ENCODE results near the gene GAREM1.
A peak's percentile ranks its signal among the peaks of the same experiment; 100 is the strongest.

The GAREM1 gene

DNA sequence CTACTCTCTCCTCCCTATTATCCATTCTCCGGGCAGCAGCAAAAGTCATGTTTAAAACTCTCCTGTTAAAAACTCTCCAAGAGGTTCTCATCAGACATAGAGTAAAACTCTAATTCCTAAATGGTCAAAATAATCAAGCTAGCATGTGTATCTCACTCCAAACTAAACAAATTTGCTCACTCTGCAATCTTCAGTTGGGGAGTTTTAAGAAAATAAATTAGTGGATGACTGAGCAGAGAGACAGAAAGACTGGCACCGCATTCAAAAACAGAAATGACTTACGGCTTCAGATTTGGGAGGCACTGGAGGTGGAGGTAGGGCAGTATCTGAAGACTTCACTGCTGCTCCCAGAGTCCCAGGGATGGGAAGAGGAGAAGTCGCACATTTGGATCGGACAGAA lies 183.9 kb downstream of the GAREM1 start:
- no peak for DNase-seq

DNA sequence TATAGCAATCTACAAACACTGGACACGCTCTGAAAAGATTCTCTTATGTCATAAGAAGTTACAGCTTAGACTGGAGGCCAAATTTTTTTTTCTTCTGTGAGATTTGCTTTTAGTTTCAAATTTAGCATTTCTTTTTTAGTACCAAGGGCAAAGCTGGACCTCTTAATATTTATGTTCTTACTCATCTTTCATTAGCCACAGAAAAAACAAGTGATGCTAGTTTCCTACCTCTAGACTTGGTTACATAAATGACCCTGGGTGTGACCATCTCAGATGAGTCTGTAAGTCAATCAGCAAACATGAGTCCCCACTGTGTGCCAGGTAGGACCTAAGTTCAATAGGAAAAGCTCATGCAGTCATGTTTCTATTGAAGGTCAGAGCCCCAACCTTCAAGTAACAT lies 186.4 kb downstream of the GAREM1 start:
- DNase-seq: no peak

DNA sequence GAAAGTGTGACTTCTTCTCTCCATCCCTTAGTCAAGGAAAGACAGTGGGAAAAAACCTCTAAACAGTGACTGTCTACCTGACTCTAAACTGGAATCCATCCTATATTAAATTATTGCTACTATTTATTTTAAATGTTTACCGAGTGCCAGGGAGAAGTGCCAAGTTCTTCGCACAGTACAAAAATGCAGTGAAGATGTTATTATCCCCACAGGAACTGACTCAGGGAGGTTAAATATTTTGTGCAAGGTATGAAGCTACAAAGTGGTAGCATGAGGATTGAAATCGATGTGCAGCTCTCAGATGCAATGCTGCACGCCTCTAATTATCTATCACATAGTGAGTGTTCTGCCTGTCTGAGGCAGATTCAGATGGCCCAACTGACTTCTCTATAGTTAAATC lies 189.8 kb downstream of the GAREM1 start:
- DNase-seq: no peak

DNA sequence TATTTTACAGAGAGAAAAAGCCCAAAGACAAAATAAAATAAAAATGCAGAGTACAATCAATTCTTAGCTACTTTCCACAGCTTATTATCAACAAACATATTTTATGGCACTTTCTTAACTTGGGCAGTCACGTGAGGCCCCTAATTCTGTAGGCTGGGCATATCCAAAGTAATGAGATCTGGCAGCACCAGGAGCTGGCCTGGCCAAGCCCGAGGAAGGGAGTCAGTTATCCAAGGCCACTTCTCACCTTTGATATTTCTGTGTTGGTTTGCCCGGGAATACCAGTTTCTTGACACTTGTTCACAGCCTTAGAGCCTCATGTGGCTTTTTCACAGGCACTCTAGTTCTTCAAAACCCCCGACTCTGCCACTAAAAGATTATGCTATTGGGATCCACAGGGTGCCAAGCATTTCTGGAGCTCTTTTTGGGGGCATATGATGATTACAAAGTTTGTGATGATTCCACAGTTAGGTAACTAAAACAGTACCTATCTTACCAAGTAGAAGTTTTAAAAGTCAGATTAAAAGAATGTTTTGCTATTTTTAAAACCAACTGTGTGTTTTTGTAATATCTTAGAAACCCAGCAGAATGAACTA lies 190.4 kb downstream of the GAREM1 start:
- DNase-seq: no peak

DNA sequence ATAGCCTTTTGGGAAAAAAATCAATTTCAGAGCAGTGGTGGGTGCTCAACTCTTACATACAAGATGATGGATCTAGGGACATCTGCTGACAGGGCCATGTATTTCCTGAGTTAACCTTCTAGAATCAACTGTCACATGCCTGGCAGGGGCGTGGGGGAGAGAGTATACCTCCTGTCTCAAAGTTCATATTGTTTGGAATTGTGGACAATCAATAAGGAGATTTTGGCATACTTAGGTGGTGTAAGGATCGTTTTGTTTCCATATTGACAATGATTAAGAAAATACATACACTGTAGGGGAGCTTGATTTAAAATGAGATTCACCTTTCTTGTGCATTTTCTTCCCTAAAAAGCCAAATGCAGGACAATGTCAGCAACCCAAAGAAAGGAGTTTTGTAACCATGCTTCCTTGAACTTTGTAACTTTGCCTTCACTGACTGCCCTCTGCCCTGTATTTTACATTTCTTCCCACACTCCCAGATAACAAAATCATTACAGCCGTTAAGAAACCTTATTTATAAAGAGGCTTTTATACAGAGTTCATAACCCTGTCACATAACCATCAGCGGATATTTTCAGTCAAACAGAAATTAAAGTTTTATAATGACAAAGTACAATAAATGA lies 192.4 kb downstream of the GAREM1 start:
- DNase-seq: no peak

DNA sequence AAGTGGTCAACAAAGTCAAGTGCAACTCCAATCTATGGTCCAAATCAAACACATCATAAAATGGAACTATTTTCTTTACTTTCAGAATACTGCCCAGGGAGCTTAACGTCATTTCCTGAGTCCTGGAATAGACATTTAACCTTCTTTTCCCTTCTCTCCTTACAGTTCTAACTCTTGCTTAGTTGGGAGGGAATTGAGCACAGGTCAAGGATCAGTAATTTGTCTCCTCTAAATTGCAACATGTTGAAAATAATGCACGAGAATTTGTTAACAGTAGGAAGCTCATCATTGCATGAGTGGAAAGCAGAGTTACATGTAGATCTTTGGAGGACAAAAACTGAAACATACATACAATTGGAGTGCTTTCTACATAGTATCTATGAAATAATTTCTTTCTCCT lies 193.1 kb downstream of the GAREM1 start:
- no peak for DNase-seq

DNA sequence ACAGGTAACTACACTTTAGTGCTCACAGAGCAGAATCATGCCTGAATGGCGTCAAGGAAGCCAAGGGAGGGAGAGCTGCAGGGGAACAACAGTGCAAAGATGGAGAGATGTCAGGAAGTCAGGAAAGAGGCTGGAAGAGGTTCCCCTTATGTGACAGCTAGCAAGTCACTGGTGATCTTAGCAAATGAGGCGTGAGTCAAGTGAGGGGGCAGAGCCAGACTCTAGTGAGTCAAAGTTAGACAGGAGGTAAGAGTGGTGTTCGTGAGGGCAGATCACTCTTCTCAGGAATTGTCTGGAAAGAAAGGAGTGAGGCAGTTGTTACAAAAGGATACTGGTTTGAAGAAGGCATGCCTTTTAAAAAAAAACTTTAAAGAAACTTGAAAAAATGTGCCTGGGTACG lies 193.8 kb downstream of the GAREM1 start:
- DNase-seq: no peak

DNA sequence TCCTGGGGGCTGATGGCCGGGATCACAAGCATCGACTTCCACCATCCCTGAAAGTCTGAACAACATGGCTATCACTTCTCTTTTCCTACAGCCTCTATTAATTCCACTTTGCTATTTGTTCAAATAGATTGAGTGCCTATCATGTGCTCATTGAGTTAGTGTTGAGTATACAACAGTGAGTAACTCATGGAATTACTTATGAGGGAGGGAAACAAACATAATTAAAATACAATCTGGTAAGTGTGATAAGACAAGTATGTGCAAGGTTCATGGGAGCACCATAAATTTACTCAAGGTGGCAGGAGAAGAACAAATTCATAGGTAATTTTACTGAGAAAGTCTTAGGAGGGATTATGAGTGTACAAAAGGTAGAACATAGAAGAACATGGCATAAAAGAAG lies 194.4 kb downstream of the GAREM1 start:
- no peak for DNase-seq

DNA sequence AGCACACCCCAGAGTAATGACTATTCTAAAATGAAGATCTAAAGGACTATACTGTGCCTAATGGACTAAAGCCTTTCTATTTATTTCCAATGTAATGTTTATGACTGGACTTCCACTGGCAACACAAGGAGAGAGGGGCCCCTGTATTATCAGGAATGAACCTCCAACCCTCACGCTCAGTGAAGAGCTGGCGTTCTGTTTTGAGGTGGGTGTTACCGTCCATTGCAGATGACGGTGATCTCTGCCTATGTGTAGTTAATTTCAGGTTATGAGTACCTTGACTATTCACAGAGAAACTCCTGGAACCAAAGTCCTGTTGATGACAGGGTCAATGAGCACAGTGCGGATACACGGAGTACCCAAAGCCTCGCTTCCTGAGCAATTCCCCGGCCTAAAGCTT lies 195.5 kb downstream of the GAREM1 start:
- no peak for DNase-seq

DNA sequence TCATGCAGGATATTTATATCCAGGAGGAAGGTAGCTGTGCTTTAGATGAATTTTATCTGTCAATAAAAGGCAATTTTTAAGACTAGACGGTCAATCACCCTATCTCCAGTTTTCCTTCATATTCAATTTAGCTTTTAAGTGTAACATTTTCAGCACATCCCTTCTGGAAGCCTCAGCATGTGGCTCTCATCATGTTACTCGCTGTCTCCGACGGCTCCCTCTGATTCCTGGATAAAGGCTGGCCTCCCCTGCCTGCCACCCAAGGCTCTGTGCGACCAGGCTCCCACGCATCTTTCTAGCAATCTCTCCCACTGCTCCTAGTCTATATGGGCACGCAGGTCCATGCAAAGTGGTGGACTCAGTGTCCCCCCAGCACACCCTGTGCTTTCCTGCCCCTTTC lies 196.4 kb downstream of the GAREM1 start:
- no peak for DNase-seq

DNA sequence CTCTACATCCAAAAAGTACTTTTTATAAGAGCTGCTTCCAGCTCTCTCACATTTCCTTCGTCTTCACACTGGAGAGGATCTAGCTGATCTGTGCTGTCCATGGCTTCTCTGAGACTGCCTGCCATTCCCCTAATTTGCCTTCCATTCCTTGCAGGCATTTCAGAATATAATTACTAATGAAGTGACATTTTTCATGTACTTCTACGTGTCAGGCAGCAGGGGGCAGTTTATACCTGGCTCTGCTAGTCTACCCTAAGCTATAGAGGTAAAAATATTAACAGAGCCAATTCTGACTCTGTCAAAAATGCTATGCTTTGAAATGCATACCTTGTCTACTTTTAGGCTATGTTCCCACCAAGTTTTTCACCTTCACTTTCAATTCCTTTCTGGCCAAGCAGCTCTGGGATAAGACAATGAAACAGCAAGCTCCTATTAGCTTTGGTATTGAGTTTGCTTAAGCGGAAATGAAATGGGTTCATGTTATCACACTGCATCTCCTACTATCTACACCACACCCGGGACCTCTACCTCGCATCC lies 198.9 kb downstream of the GAREM1 start:
- peak; percentile 14 for DNase-seq

DNA sequence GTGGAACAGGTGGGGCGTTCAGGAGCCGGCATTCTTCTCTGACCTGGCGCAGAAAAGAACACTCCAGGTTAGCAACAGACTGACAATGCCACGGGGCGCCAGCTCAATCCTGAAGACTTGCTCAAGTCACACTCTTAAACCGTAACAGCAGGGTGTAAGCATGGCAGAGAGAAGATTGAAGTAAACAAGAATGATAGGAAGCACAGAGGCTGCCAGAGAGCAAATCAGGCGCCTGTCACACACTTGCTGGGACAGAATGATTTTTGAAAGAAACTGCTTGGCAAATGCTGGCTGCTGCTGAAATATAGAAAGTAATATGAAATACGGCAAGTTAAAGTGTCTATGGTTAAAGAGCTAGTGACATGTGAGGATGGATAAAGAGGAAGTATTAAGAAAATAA lies 200.3 kb downstream of the GAREM1 start:
- no peak for DNase-seq

DNA sequence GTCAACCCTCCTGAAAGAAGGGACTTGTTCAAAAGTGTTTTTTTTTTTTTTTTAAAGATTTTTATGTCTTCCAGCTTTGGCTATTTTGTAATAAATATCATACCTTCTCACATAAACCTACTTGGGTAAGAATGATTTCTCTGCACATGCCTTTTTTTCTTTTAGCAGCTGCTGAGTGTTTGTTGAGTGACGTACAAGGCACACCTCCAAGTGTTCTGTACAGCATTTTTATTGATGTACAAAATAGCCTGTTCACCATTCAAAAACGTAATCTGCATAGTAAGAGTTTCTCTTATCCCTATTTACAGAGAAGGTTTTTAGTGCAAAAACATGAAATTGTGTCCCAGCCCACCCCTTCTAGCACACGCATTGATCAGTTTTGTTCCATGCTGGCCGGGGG lies 203.2 kb downstream of the GAREM1 start:
- DNase-seq: no peak

DNA sequence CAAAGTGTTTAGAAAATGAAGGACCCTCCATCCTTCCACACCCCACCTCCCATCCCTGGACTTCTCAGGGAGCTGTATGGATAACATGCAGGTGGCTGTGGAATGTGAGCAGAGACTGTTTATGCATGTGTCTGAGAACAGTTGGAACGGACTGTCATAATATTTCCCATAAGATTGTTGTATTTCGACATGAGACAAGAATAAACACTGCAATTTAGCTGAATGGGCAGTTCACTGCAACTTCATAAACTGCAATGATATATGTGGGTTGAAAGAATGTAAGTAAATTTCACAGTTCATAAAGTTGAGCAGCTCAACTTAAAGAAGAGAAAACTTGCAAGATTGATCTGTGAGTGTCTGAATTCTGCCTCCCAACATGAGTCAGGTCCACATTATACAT lies 206.3 kb downstream of the GAREM1 start:
- no peak for DNase-seq

DNA sequence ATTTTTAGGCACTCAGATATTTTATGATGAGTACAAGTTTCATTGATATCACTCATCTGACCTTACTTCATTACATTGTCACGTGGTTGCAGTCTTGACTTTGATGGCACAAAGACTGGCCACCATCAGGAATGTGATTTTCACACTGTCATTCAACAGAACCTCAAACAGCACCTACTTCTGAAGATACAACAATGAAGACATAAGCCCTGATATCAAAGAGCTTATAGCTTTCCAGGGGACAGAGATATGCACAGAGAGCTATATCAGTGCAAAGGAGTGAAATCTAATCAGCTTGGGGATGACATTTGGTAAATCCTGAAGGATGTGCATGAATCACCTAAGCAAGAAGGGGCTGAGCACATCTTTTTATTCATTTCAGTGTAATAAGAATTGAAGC lies 208.6 kb downstream of the GAREM1 start:
- no peak for DNase-seq

DNA sequence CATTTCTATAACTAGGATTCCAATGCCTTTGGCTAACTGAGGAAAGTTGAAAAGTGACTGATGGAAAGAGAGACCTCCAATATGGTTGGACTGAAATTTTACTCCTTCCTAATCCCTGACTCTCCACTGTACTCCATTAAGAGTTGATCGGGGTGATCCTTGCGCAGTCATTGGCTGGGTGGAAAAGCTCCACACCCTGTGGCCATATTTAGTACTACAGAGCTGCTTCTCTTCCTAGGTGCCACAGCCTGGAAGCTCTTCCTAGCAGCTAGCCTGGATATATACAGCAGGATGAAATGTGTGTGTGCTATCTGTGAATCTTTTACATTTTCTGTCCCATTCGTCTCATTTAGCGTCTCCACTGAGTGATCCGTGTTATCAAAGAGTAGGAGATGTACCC lies 209.7 kb downstream of the GAREM1 start:
- DNase-seq: no peak

DNA sequence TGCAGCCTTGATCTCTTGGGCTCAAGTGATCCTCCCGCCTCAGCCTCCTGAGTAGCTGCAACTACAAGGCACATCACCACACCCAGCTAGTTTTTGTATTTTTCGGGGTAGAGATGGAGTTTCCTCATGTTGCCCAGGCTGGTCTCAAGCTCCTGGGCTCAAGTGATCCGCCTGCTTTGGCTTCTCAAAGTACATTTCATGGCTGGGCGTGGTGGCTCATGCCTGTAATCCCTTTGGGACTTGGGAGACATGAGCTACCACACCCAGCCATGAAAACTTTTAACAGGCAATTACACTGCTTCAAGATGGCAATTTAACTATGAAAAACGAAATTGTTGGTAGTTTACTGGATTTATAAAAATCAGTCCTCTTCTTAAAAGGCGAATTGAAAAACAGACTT lies 211.1 kb downstream of the GAREM1 start:
- DNase-seq: no peak

DNA sequence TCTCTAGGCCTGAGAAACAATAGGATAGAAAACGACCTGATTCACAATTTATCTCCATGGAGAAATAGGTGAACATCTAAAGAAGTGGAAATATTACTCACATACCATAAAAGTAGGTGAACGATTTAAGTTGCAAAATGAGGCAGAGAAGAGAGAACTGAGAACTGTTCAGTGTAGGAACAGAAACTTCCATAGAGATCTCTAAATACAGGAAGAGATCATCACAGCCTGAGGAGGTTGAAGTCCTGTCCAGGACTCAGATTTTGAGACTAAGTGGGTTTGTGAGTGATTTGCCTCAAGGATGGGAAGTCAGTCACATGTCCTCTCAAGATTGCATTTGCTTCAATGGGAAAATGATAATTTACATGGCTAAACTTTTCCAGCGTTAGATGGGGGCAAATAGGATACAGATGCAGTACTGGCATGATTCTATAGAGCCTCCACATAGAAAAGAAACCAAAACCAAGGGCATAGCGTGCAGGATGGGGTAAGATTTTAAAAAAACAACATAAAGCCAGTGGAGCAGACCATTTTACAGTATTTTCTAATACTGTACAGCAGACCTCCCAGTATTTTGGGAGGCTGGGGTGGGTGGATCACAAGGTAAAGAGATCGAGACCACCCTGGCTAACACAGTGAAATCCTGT lies 212.0 kb downstream of the GAREM1 start:
- DNase-seq: no peak

DNA sequence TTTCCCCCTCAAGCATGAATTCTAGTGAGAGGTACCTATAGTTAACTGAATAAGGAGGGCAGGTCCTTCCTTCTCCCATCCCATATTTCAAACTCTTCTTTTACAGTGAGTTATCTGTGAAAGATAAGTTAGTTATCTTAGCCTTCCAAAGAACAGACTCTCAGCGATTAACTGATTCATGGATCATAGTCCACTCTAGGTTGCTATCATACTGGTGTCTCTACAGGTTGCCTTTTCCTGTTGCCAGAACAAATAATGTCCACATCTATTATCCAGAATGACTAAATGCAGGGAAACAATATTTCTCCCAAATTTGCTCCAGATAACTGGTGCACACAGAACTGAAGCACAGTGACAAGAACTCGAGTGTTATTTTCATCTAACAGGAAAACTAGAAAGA lies 212.5 kb downstream of the GAREM1 start:
- no peak for DNase-seq

DNA sequence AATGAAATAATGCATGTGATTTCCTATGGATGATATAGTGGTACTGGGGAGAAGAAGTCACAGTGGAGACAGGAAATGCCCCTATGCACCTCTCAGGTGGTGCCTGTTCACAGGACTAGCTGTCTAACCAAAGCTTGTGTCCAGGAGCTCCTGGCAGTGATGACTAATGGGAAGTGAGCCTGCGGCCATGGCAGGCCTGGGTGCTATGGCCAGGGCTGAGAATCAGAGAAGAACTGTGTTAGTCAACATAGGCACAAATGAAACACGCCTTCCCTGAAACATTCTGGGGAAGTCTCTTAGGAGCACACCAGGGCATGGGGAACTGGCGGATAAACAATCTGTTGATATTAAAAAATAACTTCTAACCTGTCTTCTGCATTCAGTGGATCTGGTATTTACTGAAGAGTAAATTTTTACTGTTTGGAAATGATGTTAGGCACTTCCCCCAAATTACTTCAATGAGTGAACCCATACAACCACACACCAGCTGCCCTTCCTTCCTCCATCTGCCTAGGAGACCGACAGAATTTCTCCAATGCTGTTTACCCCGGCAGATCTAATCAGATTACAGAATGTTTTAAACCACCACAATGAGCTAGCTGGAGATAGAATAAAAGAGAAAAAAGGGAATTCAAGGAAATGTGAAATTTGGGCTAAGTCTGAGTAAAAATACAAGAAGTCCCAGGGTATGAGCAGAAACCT lies 213.4 kb downstream of the GAREM1 start:
- no peak for DNase-seq

DNA sequence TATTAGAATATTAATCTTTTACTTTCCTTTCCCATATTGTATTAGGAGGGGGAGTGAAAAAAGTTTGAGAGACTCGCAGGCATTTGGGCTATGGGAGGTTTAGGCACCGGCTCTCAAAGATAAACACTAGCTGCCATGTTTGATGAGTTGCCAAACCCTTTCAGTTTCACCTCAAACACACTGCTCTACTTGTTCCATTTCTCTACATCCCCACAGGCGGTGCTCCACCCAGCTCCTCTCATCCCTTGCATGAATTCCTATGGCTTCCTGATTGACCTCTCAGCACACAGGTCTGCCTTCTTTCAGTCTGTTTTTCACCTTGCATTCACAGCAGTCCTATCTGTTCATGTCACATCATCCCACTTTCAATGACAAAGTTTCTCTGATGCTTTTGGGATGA lies 215.1 kb downstream of the GAREM1 start:
- DNase-seq: no peak

DNA sequence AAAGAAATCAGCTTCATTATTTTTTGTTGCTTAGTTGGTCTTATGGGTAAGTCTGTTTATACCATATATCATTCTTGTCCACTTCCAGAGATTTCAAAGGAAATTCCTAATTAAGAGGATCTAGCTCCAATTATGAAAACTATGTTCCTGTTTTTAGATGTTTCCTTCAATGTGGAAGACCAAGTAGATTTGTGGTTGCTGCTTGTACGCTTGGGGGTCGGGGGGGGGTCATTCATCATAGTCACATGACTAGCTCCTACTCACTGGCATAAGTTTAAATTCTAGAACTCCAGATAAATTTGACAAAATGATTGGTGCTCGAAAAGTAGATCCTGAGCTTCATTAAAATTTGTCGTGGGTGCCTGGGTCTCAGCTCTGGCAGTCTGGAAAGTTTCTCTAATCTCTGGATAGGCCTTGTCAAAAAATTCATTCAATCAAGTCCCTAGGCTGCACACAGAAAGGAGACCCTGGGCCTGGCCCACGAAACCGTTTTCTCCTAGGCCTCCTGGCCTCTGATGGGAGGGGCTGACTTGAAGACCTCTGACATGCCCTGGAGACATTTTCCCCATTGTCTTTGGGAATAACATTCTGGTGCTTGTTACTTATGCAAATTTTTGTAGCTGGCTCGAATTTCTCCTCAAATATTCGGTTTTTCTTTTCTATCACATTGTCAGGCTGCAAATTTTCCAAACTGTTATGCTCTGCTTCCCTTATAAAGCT lies 218.4 kb downstream of the GAREM1 start:
- no peak for DNase-seq

DNA sequence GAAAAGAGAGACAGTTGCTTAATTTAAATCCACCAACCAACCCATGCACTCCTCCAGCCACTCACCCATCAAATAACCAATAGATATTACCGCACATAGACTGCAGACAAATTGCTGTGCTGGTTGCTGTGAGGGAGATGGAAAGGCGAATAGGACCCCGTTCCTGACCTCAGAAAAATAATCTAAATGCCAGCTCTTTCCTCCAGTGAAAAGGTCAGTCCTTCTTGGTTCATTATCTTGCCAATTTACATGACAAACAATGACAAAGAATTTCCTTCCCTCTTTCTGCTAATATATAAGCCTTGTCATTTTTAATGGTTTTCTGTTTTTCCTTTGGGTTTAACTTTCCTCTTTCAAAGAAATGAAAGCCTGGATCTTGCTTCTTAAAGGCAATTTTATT lies 219.2 kb downstream of the GAREM1 start:
- DNase-seq: no peak

All from NCI-H1417 treated with DMSO at 0.1 percent for 48 hours (cell line).